ENCODE results near the gene ZMYND8.
"Not testable (repeated sequence)": the region's sequence is repeated elsewhere in the genome, so short reads cannot be mapped to it uniquely, and the experiment has no call there.

The ZMYND8 gene

GRCh38 chr20:47244451-47244850 lies 112.0 kb downstream of the ZMYND8 start:
- DNase-seq (ENCODE audit: low spot score) = no peak

GRCh38 chr20:47243532-47244305 lies 112.8 kb downstream of the ZMYND8 start:
- no peak for DNase-seq (ENCODE audit: low spot score)

- DNase-seq (ENCODE audit: low spot score) = no peak
Measured at GRCh38 chr20:47243003-47243402, 113.5 kb downstream of the ZMYND8 start.

GRCh38 chr20:47241345-47241781 lies 115.1 kb downstream of the ZMYND8 start:
- no peak for DNase-seq (ENCODE audit: low spot score)

GRCh38 chr20:47240096-47240495 lies 116.4 kb downstream of the ZMYND8 start:
- DNase-seq (ENCODE audit: low spot score) = not testable (repeated sequence)

- no peak for DNase-seq (ENCODE audit: low spot score)
Measured at GRCh38 chr20:47239719-47240067, 116.8 kb downstream of the ZMYND8 start.

- DNase-seq (ENCODE audit: low spot score) = no peak
Measured at GRCh38 chr20:47238780-47239718, 117.5 kb downstream of the ZMYND8 start.

GRCh38 chr20:47237715-47238114 lies 118.8 kb downstream of the ZMYND8 start:
- DNase-seq (ENCODE audit: low spot score) = no peak

- no peak for DNase-seq (ENCODE audit: low spot score)
Measured at GRCh38 chr20:47236639-47236900, 119.9 kb downstream of the ZMYND8 start.

- DNase-seq (ENCODE audit: low spot score) = no peak
Measured at GRCh38 chr20:47235853-47236638, 120.5 kb downstream of the ZMYND8 start.

GRCh38 chr20:47235111-47235510 lies 121.4 kb downstream of the ZMYND8 start:
- DNase-seq (ENCODE audit: low spot score) = no peak

GRCh38 chr20:47233333-47234188 lies 122.9 kb downstream of the ZMYND8 start:
- no peak for DNase-seq (ENCODE audit: low spot score)

GRCh38 chr20:47232518-47232917 lies 124.0 kb downstream of the ZMYND8 start:
- no peak for DNase-seq (ENCODE audit: low spot score)

- no peak for DNase-seq (ENCODE audit: low spot score)
Measured at GRCh38 chr20:47231382-47232039, 125.0 kb downstream of the ZMYND8 start.

GRCh38 chr20:47230811-47231256 lies 125.7 kb downstream of the ZMYND8 start:
- DNase-seq (ENCODE audit: low spot score) = no peak

GRCh38 chr20:47228654-47229053 lies 127.8 kb downstream of the ZMYND8 start:
- no peak for DNase-seq (ENCODE audit: low spot score)

- no peak for DNase-seq (ENCODE audit: low spot score)
Measured at GRCh38 chr20:47227576-47227975, 128.9 kb downstream of the ZMYND8 start.

- DNase-seq (ENCODE audit: low spot score) = no peak
Measured at GRCh38 chr20:47227119-47227518, 129.4 kb downstream of the ZMYND8 start.

- DNase-seq (ENCODE audit: low spot score) = no peak
Measured at GRCh38 chr20:47225458-47225857, 131.0 kb downstream of the ZMYND8 start.

- no peak for DNase-seq (ENCODE audit: low spot score)
Measured at GRCh38 chr20:47224857-47225256, 131.6 kb downstream of the ZMYND8 start.

- DNase-seq (ENCODE audit: low spot score) = no peak
Measured at GRCh38 chr20:47224300-47224791, 132.2 kb downstream of the ZMYND8 start.
